Neural progenitor cell (in vitro differentiated cells): ENCODE measurements around the gene FCN3. TPM values are rescaled to one million over a fixed set of nuclear protein-coding genes. Genes with fewer than 3 reads are reported as not detected.
A peak's percentile ranks its signal among the peaks of the same experiment; 100 is the strongest.

Experiments used
- DNase-seq: peaks from one replicate; pipeline ENCODE4 v3.0.0-alpha.2; 2016; ENCODE audit warnings: low spot score
- H2AFZ ChIP-seq: fragments of 200-600 bp; sonication (generic); replicated peaks from 2 replicates; pipeline ENCODE4 v1.6.1; 2016; ENCODE audit warnings: antibody characterized with exemption
- H3F3A ChIP-seq: fragments of 200-600 bp; sonication (generic); 2 replicates; pipeline ENCODE4 v1.6.1; 2016; ENCODE audit warnings: antibody characterized with exemption, low read depth
- H3K27ac ChIP-seq: fragments of 200-600 bp; sonication (generic); 2 replicates; pipeline ENCODE4 v1.5.1; 2016; ENCODE audit warnings: mild to moderate bottlenecking
- H3K27me3 ChIP-seq: fragments of 200-600 bp; sonication (generic); 2 replicates; pipeline ENCODE4 v1.6.1; 2016; ENCODE audit warnings: mild to moderate bottlenecking, moderate library complexity
- H3K36me3 ChIP-seq: fragments of 200-600 bp; sonication (generic); 2 replicates; pipeline ENCODE4 v1.5.1; 2016
- H3K4me1 ChIP-seq: fragments of 200-600 bp; sonication (generic); 2 replicates; pipeline ENCODE4 v1.6.1; 2016; ENCODE audit warnings: mixed run types
- H3K4me2 ChIP-seq: fragments of 200-600 bp; sonication (generic); 2 replicates; pipeline ENCODE4 v1.6.1; 2016
- H3K4me3 ChIP-seq: fragments of 200-600 bp; sonication (generic); 2 replicates; pipeline ENCODE4 v1.5.1; 2016
- H3K79me2 ChIP-seq: fragments of 200-600 bp; sonication (generic); 2 replicates; pipeline ENCODE4 v1.6.1; 2016; ENCODE audit warnings: low read depth
- H3K9ac ChIP-seq: fragments of 200-600 bp; sonication (generic); 2 replicates; pipeline ENCODE4 v1.6.1; 2016
- H3K9me3 ChIP-seq: fragments of 200-600 bp; sonication (generic); 2 replicates; pipeline ENCODE4 v1.5.1; 2016; ENCODE audit warnings: low read depth
- H4K20me1 ChIP-seq: fragments of 200-600 bp; sonication (generic); 2 replicates; pipeline ENCODE4 v1.6.1; 2016; ENCODE audit warnings: low read depth
- H3K27ac Mint-ChIP-seq: 3 replicates; pipeline ENCODE4 v1.8.0; 2021; ENCODE audit warnings: mixed read lengths
- H3K27me3 Mint-ChIP-seq: 2 replicates; pipeline ENCODE4 v1.8.0; 2022; ENCODE audit warnings: low read depth, mild to moderate bottlenecking, inconsistent platforms, moderate library complexity, mixed read lengths; ENCODE audit not compliant: insufficient read depth
- H3K36me3 Mint-ChIP-seq: 3 replicates; pipeline ENCODE4 v1.8.0; 2021; ENCODE audit warnings: mixed read lengths
- H3K4me1 Mint-ChIP-seq: 3 replicates; pipeline ENCODE4 v1.8.0; 2021; ENCODE audit warnings: mixed read lengths
- H3K4me3 Mint-ChIP-seq: 3 replicates; pipeline ENCODE4 v1.8.0; 2021; ENCODE audit warnings: mild to moderate bottlenecking, moderate library complexity, mixed read lengths
- H3K9me3 Mint-ChIP-seq: 3 replicates; pipeline ENCODE4 v1.8.0; 2020; ENCODE audit warnings: mixed read lengths
- EZH2 ChIP-seq: fragments of 200-600 bp; sonication (generic); IDR thresholded peaks from 2 replicates; pipeline ENCODE4 v1.6.1; 2017; ENCODE audit warnings: antibody characterized with exemption, mild to moderate bottlenecking, moderate library complexity
- EZH2phosphoT487 ChIP-seq: fragments of 200-600 bp; sonication (generic); IDR thresholded peaks from 2 replicates; pipeline ENCODE4 v1.6.1; 2017; ENCODE audit warnings: antibody characterized with exemption
- total RNA-seq: library from RNA; depleted of rRNA; stranded (reverse); fragments of >200 nt; gene quantifications from 2 replicates; pipeline ENCODE4 v1.2.3, GENCODE V29; 2015; ENCODE audit warnings: low replicate concordance
- TF ChIP-seq, protein P1 (sequence below): fragments of 200-600 bp; sonication (generic); IDR thresholded peaks from 2 replicates; pipeline ENCODE4 v1.5.1; 2017; ENCODE audit warnings: antibody characterized with exemption, mild to moderate bottlenecking

FCN3 gene
- total RNA-seq, 1 donor from 2014 or later = not detected

DNA sequence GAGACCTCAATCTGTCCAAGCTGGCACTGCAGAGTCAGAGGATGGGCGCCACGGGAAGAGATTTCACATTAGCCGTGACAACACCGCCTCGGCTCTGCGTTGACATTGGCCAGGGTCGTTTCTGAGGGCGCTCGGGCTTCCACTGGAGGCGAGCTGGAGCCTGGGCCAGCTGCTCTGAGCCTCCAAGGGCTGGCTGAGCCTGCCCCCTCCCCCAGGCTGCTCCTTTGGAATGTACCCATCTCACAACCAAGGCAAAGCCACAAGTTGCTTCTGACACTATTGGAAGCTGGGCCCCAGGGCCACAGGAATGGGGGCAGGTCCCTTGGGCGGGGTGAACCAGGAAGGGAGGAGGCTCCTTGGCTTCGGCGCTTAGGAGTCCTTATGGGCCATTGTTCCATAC is 30.4 kb upstream of the FCN3 start:
- Histone ChIP-seq H3K9ac (no peak overlapping the region), H3K4me3 (no peak overlapping the region), H3K79me2 (no peaks in the 10 kb centered on the region), H4K20me1 (peaks cover 6% of the 10 kb centered on the region), H2AFZ (no peak overlapping the region), H3K9me3 (no peaks in the 10 kb centered on the region), H3K4me2 (peak overlapping the region; percentile 70), H3K27me3 (no peaks in the 10 kb centered on the region), H3K4me1 (peaks cover 56% of the 10 kb centered on the region), H3K27ac (peak overlapping the region; percentile 34), H3F3A (peaks cover 66% of the 10 kb centered on the region), H3K36me3 (no peaks in the 10 kb centered on the region)
- Mint-ChIP-seq H3K27me3 (peaks cover 5% of the 10 kb centered on the region), H3K27ac (no peak overlapping the region), H3K36me3 (peaks cover 17% of the 10 kb centered on the region), H3K9me3 (no peaks in the 10 kb centered on the region), H3K4me3 (no peak overlapping the region), H3K4me1 (peaks cover 54% of the 10 kb centered on the region)
- peak; percentile 56 for DNase-seq
- TF ChIP-seq, protein P1, sequence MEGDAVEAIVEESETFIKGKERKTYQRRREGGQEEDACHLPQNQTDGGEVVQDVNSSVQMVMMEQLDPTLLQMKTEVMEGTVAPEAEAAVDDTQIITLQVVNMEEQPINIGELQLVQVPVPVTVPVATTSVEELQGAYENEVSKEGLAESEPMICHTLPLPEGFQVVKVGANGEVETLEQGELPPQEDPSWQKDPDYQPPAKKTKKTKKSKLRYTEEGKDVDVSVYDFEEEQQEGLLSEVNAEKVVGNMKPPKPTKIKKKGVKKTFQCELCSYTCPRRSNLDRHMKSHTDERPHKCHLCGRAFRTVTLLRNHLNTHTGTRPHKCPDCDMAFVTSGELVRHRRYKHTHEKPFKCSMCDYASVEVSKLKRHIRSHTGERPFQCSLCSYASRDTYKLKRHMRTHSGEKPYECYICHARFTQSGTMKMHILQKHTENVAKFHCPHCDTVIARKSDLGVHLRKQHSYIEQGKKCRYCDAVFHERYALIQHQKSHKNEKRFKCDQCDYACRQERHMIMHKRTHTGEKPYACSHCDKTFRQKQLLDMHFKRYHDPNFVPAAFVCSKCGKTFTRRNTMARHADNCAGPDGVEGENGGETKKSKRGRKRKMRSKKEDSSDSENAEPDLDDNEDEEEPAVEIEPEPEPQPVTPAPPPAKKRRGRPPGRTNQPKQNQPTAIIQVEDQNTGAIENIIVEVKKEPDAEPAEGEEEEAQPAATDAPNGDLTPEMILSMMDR = no peak
- TF ChIP-seq EZH2phosphoT487 (no peak), EZH2 (no peak)

GRCh38 chr1:27403931-27404330 is 29.3 kb upstream of the FCN3 start:
- no peak overlapping the region for H3K9ac ChIP-seq
- no peak overlapping the region for H3K27ac ChIP-seq
- H3K4me3 ChIP-seq = no peak overlapping the region
- H2AFZ ChIP-seq = no peak overlapping the region
- Mint-ChIP-seq H3K9me3 (no peaks in the 10 kb centered on the region), H3K36me3 (peaks cover 13% of the 10 kb centered on the region), H3K4me1 (peaks cover 65% of the 10 kb centered on the region), H3K4me3 (no peak overlapping the region), H3K27me3 (peaks cover 5% of the 10 kb centered on the region), H3K27ac (peak overlapping the region; percentile 75)
- H3K36me3 ChIP-seq = no peaks in the 10 kb centered on the region
- H3K4me1 ChIP-seq = peaks cover 66% of the 10 kb centered on the region
- no peaks in the 10 kb centered on the region for H3K27me3 ChIP-seq
- TF ChIP-seq EZH2phosphoT487 (no peak), EZH2 (no peak)
- TF ChIP-seq, protein P1 = no peak
- no peaks in the 10 kb centered on the region for H3K9me3 ChIP-seq
- H4K20me1 ChIP-seq = peaks cover 6% of the 10 kb centered on the region
- H3K79me2 ChIP-seq = no peaks in the 10 kb centered on the region
- no peak for DNase-seq
- H3K4me2 ChIP-seq = peak overlapping the region; percentile 70
- peaks cover 68% of the 10 kb centered on the region for H3F3A ChIP-seq

- no peaks in the 10 kb centered on the region for H3K27me3 ChIP-seq
- no peak overlapping the region for H3K9ac ChIP-seq
- no peak overlapping the region for H3K27ac ChIP-seq
- H3K9me3 ChIP-seq = no peaks in the 10 kb centered on the region
- Mint-ChIP-seq H3K36me3 (peaks cover 11% of the 10 kb centered on the region), H3K9me3 (no peaks in the 10 kb centered on the region), H3K27ac (peak overlapping the region; percentile 33), H3K4me1 (peaks cover 69% of the 10 kb centered on the region), H3K4me3 (no peak overlapping the region), H3K27me3 (peaks cover 5% of the 10 kb centered on the region)
- peak; percentile 52 for DNase-seq
- TF ChIP-seq, protein P1 = peak; percentile 36
- TF ChIP-seq EZH2 (no peak), EZH2phosphoT487 (no peak)
- H3K4me1 ChIP-seq = peaks cover 68% of the 10 kb centered on the region
- H3K79me2 ChIP-seq = no peaks in the 10 kb centered on the region
- no peaks in the 10 kb centered on the region for H3K36me3 ChIP-seq
- no peak overlapping the region for H3K4me2 ChIP-seq
- peaks cover 71% of the 10 kb centered on the region for H3F3A ChIP-seq
- no peak overlapping the region for H3K4me3 ChIP-seq
- peaks cover 6% of the 10 kb centered on the region for H4K20me1 ChIP-seq
- no peak overlapping the region for H2AFZ ChIP-seq
These were observed 28.6 kb upstream of the FCN3 start for GRCh38 chr1:27403065-27403726.
